ENCODE results near the gene ANKMY2.
"Not testable (repeated sequence)": the region's sequence is repeated elsewhere in the genome, so short reads cannot be mapped to it uniquely, and the experiment has no call there.

The ANKMY2 gene

GRCh38 chr7:16626388-16626787 is 19.2 kb downstream of the ANKMY2 start:
- DNase-seq (ENCODE audit: low read depth) = no peak

GRCh38 chr7:16619979-16620408 is 25.6 kb downstream of the ANKMY2 start:
- no peak for DNase-seq (ENCODE audit: low read depth)

GRCh38 chr7:16616542-16616941 is 29.0 kb downstream of the ANKMY2 start:
- no peak for DNase-seq (ENCODE audit: low read depth)

- no peak for DNase-seq (ENCODE audit: low read depth)
These were observed 29.4 kb downstream of the ANKMY2 start for GRCh38 chr7:16616122-16616521.

GRCh38 chr7:16615228-16615627 is 30.3 kb downstream of the ANKMY2 start:
- no peak for DNase-seq (ENCODE audit: low read depth)

- DNase-seq (ENCODE audit: low read depth) = no peak
These were observed 33.8 kb downstream of the ANKMY2 start for GRCh38 chr7:16611711-16612110.

- no peak for DNase-seq (ENCODE audit: low read depth)
These were observed 35.6 kb downstream of the ANKMY2 start for GRCh38 chr7:16609842-16610450.

- no peak for DNase-seq (ENCODE audit: low read depth)
These were observed 38.9 kb downstream of the ANKMY2 start for GRCh38 chr7:16606704-16607103.

- DNase-seq (ENCODE audit: low read depth) = no peak
These were observed 41.5 kb downstream of the ANKMY2 start for GRCh38 chr7:16604054-16604453.

GRCh38 chr7:16603633-16604032 is 41.9 kb downstream of the ANKMY2 start:
- DNase-seq (ENCODE audit: low read depth) = no peak

GRCh38 chr7:16599860-16600259 is 45.7 kb downstream of the ANKMY2 start:
- no peak for DNase-seq (ENCODE audit: low read depth)

- no peak for DNase-seq (ENCODE audit: low read depth)
These were observed 47.5 kb downstream of the ANKMY2 start for GRCh38 chr7:16598015-16598414.

GRCh38 chr7:16595596-16595995 is 50.0 kb downstream of the ANKMY2 start:
- not testable (repeated sequence) for DNase-seq (ENCODE audit: low read depth)

- no peak for DNase-seq (ENCODE audit: low read depth)
These were observed 50.9 kb downstream of the ANKMY2 start for GRCh38 chr7:16594676-16595075.

- no peak for DNase-seq (ENCODE audit: low read depth)
These were observed 51.5 kb downstream of the ANKMY2 start for GRCh38 chr7:16594061-16594460.

GRCh38 chr7:16592395-16592794 is 53.2 kb downstream of the ANKMY2 start:
- no peak for DNase-seq (ENCODE audit: low read depth)

GRCh38 chr7:16590424-16590823 is 55.1 kb downstream of the ANKMY2 start:
- DNase-seq (ENCODE audit: low read depth) = no peak

GRCh38 chr7:16589881-16590280 is 55.7 kb downstream of the ANKMY2 start:
- DNase-seq (ENCODE audit: low read depth) = no peak

GRCh38 chr7:16587790-16588189 is 57.8 kb downstream of the ANKMY2 start:
- no peak for DNase-seq (ENCODE audit: low read depth)

GRCh38 chr7:16587129-16587528 is 58.4 kb downstream of the ANKMY2 start:
- DNase-seq (ENCODE audit: low read depth) = no peak

GRCh38 chr7:16586081-16586874 is 59.3 kb downstream of the ANKMY2 start:
- DNase-seq (ENCODE audit: low read depth) = no peak

GRCh38 chr7:16585540-16585939 is 60.0 kb downstream of the ANKMY2 start:
- DNase-seq (ENCODE audit: low read depth) = no peak

GRCh38 chr7:16583834-16584233 is 61.7 kb downstream of the ANKMY2 start:
- DNase-seq (ENCODE audit: low read depth) = no peak

- no peak for DNase-seq (ENCODE audit: low read depth)
These were observed 64.3 kb downstream of the ANKMY2 start for GRCh38 chr7:16581286-16581685.

Measured in stimulated activated CD8-positive, alpha-beta memory T cell treated with anti-CD3 and anti-CD28 coated beads, Interleukin-4, amount 100 ng/mL, for 24 hours (primary cell).